Esophagus (tissue), 2 donors: Measurements from ENCODE around the gene SYF2. TPM values are rescaled to one million over a fixed set of nuclear protein-coding genes. Genes with fewer than 3 reads are reported as not detected.

ENCODE experiments used
- H3K27ac ChIP-seq, 2 donors: one replicate each; pipeline ENCODE4 v1.5.1; 2013; ENCODE audit warnings: low read depth in 2 of 2, mild to moderate bottlenecking in 2 of 2, inconsistent platforms in 1 of 2, low read length in 1 of 2, moderate library complexity in 1 of 2
- H3K27me3 ChIP-seq, 2 donors: one replicate each; pipeline ENCODE4 v1.6.1; 2013; ENCODE audit warnings: low read length in 2 of 2, control low read depth in 1 of 2, mild to moderate bottlenecking in 1 of 2; ENCODE audit not compliant: insufficient read depth in 2 of 2, control insufficient read depth in 1 of 2
- H3K36me3 ChIP-seq, 2 donors: one replicate each; pipeline ENCODE4 v1.6.1; 2013; ENCODE audit warnings: low read length in 1 of 2; ENCODE audit not compliant: control insufficient read depth in 2 of 2, insufficient read depth in 2 of 2
- H3K4me1 ChIP-seq, 2 donors: one replicate each; pipeline ENCODE4 v1.6.1; 2013; ENCODE audit warnings: low read length in 1 of 2; ENCODE audit not compliant: control insufficient read depth in 2 of 2, insufficient read depth in 2 of 2
- H3K4me3 ChIP-seq, 2 donors: one replicate each; pipeline ENCODE4 v1.5.1; 2013; ENCODE audit warnings: low read length in 2 of 2, mild to moderate bottlenecking in 2 of 2, low read depth in 1 of 2, moderate library complexity in 1 of 2
- H3K9me3 ChIP-seq, 2 donors: one replicate each; pipeline ENCODE4 v1.6.1; 2013; ENCODE audit warnings: mild to moderate bottlenecking in 2 of 2, low read depth in 1 of 2, low read length in 1 of 2, moderate library complexity in 1 of 2; ENCODE audit not compliant: control insufficient read depth in 2 of 2, insufficient read depth in 1 of 2
- WGBS, 2 donors: extraction: QIAGEN DNeasy Blood & Tissue Kit; methylation state at CpG; one replicate each; pipeline ENCODE4 v1.1.7; 2013; 5-methylcytosine and 5-hydroxymethylcytosine counted together
- polyA plus RNA-seq, 2 donors: library from polyadenylated mRNA; stranded (reverse); fragments of 200-250 nt; gene quantifications; one replicate each; pipeline ENCODE4 v1.2.3, GENCODE V29; 2013
- donor health status: healthy with polysubstance abuse.
- donor health status: Bipolar disorder and iron deficiency.

SYF2 gene
- polyA plus RNA-seq, 2 donors: 42.3 to 49.2 TPM

GRCh38 chr1:25178917-25179561 lies 53.3 kb downstream of the SYF2 start:
- 59 to 61% methylated on average over 7 of the region's 7 CpGs for WGBS, 2 donors
- Histone ChIP-seq H3K4me3 (no peak overlapping the region), H3K9me3 (no peaks in the 10 kb centered on the region), H3K27me3 (no peaks in the 10 kb centered on the region), H3K27ac (no peak overlapping the region), H3K4me1 (no peaks in the 10 kb centered on the region), H3K36me3 (no peaks in the 10 kb centered on the region)

- Histone ChIP-seq H3K9me3 (no peaks in the 10 kb centered on the region), H3K36me3 (no peaks in the 10 kb centered on the region), H3K27me3 (no peaks in the 10 kb centered on the region), H3K4me3 (no peak overlapping the region), H3K27ac (no peak overlapping the region), H3K4me1 (no peaks in the 10 kb centered on the region)
- 88 to 91% methylated on average over 13 of the region's 13 CpGs for WGBS, 2 donors
These were observed 57.3 kb downstream of the SYF2 start for GRCh38 chr1:25174730-25175612.

- 80 to 81% methylated on average over 6 of the region's 6 CpGs for WGBS, 2 donors
- Histone ChIP-seq H3K9me3 (no peaks in the 10 kb centered on the region), H3K4me3 (no peak overlapping the region), H3K27ac (no peak overlapping the region), H3K4me1 (no peaks in the 10 kb centered on the region), H3K27me3 (no peaks in the 10 kb centered on the region), H3K36me3 (no peaks in the 10 kb centered on the region)
These were observed 58.0 kb downstream of the SYF2 start for GRCh38 chr1:25174363-25174729.

- H3K27me3 ChIP-seq: no peaks in the 10 kb centered on the region
- H3K27ac ChIP-seq: no peak overlapping the region
- H3K4me3 ChIP-seq: no peak overlapping the region
- 89% methylated on average over 3 of the region's 3 CpGs for WGBS, 2 donors
- H3K9me3 ChIP-seq: no peaks in the 10 kb centered on the region
- H3K36me3 ChIP-seq: no peaks in the 10 kb centered on the region
- H3K4me1 ChIP-seq: no peaks in the 10 kb centered on the region
These were observed 58.4 kb downstream of the SYF2 start for GRCh38 chr1:25173809-25174340.

Other genes with a start within 250 kb of the SYF2 start
- gene RSRP1, start 15.0 kb upstream of the SYF2 start, polyA plus RNA-seq: 100 to 1,000 TPM in 1 of 2 donors, 10 to 100 TPM in 1; 45.2 to 264 TPM
- gene RHD, start 40.0 kb upstream of the SYF2 start, polyA plus RNA-seq: not detected
- 10 to 100 TPM; 60.1 to 75.8 TPM for gene TMEM50A, start 105.8 kb upstream of the SYF2 start, polyA plus RNA-seq
- under 1 TPM; 0.20 to 0.73 TPM for gene RHCE, start 188.3 kb upstream of the SYF2 start, polyA plus RNA-seq
- gene MACO1, start 198.4 kb upstream of the SYF2 start, polyA plus RNA-seq: 10 to 100 TPM; 16.1 to 23.3 TPM